ENCODE results near the gene ADCY7.

The ADCY7 gene

GRCh38 chr16:50291719-50292565 is 25.6 kb downstream of the ADCY7 start:
- Histone ChIP-seq H3K9me3 (ENCODE audit: control extremely low read depth in 1 of 5, control insufficient read depth in 4 of 5, insufficient read depth in 2 of 5, low read depth in 1 of 5, low read length in 4 of 5) (no peaks in the 10 kb centered on the region), H3K36me3 (ENCODE audit: control insufficient read depth in 4 of 4, insufficient read depth in 4 of 4, low read length in 3 of 4) (peaks cover 16 to 82% (median 67%) of the 10 kb centered on the region in 4 experiments), H3K4me3 (ENCODE audit: control insufficient read depth in 1 of 7, extremely low read depth in 1 of 7, insufficient read depth in 4 of 7, low read depth in 2 of 7, low read length in 6 of 7) (no peak overlapping the region), H3K27ac (ENCODE audit: insufficient read depth in 1 of 2, low read depth in 1 of 2, low read length in 2 of 2, poor library complexity in 1 of 2, severe bottlenecking in 2 of 2) (no peak overlapping the region), H3K4me1 (ENCODE audit: control extremely low read depth in 1 of 4, control insufficient read depth in 4 of 4, insufficient read depth in 4 of 4, low read length in 3 of 4) (peaks cover 0 to 15% (median 4%) of the 10 kb centered on the region in 4 experiments), H3K27me3 (replicated peaks in 2 of 5; ENCODE audit: control insufficient read depth in 4 of 5, insufficient read depth in 5 of 5, low read length in 4 of 5) (no peaks in the 10 kb centered on the region)
- no peak for DNase-seq
- CTCF ChIA-PET, result interaction anchor here (0.7 kb wide), 1 partner anchor 26 kb away, joined by 3 read pairs; the partner anchor contains the start of gene ADCY7
- WGBS (ENCODE audit: insufficient coverage), result 98% methylated on average over 25 of the region's 26 CpGs
- POLR2A ChIA-PET, result no interaction called here

GRCh38 chr16:50292566-50292948 is 26.2 kb downstream of the ADCY7 start:
- no peak overlapping the region for H3K4me3 ChIP-seq (ENCODE audit: control insufficient read depth in 1 of 7, extremely low read depth in 1 of 7, insufficient read depth in 4 of 7, low read depth in 2 of 7, low read length in 6 of 7)
- H3K4me1 ChIP-seq (ENCODE audit: control extremely low read depth in 1 of 4, control insufficient read depth in 4 of 4, insufficient read depth in 4 of 4, low read length in 3 of 4), result peaks cover 0 to 19% (median 7%) of the 10 kb centered on the region in 4 experiments
- CTCF ChIA-PET, result interaction anchor here (0.7 kb wide), 1 partner anchor 26 kb away, joined by 3 read pairs; the partner anchor contains the start of gene ADCY7
- DNase-seq, result no peak
- no peak overlapping the region for H3K27ac ChIP-seq (ENCODE audit: insufficient read depth in 1 of 2, low read depth in 1 of 2, low read length in 2 of 2, poor library complexity in 1 of 2, severe bottlenecking in 2 of 2)
- POLR2A ChIA-PET, result no interaction called here
- WGBS (ENCODE audit: insufficient coverage), result 97% methylated on average over 12 of the region's 12 CpGs
- H3K27me3 ChIP-seq (replicated peaks in 2 of 5; ENCODE audit: control insufficient read depth in 4 of 5, insufficient read depth in 5 of 5, low read length in 4 of 5), result no peaks in the 10 kb centered on the region
- peaks cover 16 to 88% (median 68%) of the 10 kb centered on the region in 4 experiments for H3K36me3 ChIP-seq (ENCODE audit: control insufficient read depth in 4 of 4, insufficient read depth in 4 of 4, low read length in 3 of 4)
- no peaks in the 10 kb centered on the region for H3K9me3 ChIP-seq (ENCODE audit: control extremely low read depth in 1 of 5, control insufficient read depth in 4 of 5, insufficient read depth in 2 of 5, low read depth in 1 of 5, low read length in 4 of 5)

GRCh38 chr16:50293041-50293783 is 26.9 kb downstream of the ADCY7 start:
- no peak for DNase-seq
- H3K9me3 ChIP-seq (ENCODE audit: control extremely low read depth in 1 of 5, control insufficient read depth in 4 of 5, insufficient read depth in 2 of 5, low read depth in 1 of 5, low read length in 4 of 5), result no peaks in the 10 kb centered on the region
- H3K27ac ChIP-seq (ENCODE audit: insufficient read depth in 1 of 2, low read depth in 1 of 2, low read length in 2 of 2, poor library complexity in 1 of 2, severe bottlenecking in 2 of 2), result no peak overlapping the region
- 95% methylated on average over 20 of the region's 20 CpGs for WGBS (ENCODE audit: insufficient coverage)
- ChIA-PET POLR2A (no interaction called here), CTCF (interaction anchor here (0.7 to 2.0 kb wide), 4 partner anchors 7 to 83 kb away, joined by 3 to 7 read pairs (median 3); partner anchors contain the start of gene ADCY7)
- H3K4me1 ChIP-seq (ENCODE audit: control extremely low read depth in 1 of 4, control insufficient read depth in 4 of 4, insufficient read depth in 4 of 4, low read length in 3 of 4), result peaks cover 0 to 17% (median 8%) of the 10 kb centered on the region in 4 experiments
- no peaks in the 10 kb centered on the region for H3K27me3 ChIP-seq (replicated peaks in 2 of 5; ENCODE audit: control insufficient read depth in 4 of 5, insufficient read depth in 5 of 5, low read length in 4 of 5)
- no peak overlapping the region for H3K4me3 ChIP-seq (ENCODE audit: control insufficient read depth in 1 of 7, extremely low read depth in 1 of 7, insufficient read depth in 4 of 7, low read depth in 2 of 7, low read length in 6 of 7)
- peaks cover 16 to 88% (median 63%) of the 10 kb centered on the region in 4 experiments for H3K36me3 ChIP-seq (ENCODE audit: control insufficient read depth in 4 of 4, insufficient read depth in 4 of 4, low read length in 3 of 4)

GRCh38 chr16:50293994-50294855 is 27.9 kb downstream of the ADCY7 start:
- H3K27me3 ChIP-seq (replicated peaks in 2 of 5; ENCODE audit: control insufficient read depth in 4 of 5, insufficient read depth in 5 of 5, low read length in 4 of 5), result no peaks in the 10 kb centered on the region
- ChIA-PET POLR2A (no interaction called here), CTCF (interaction anchor here (1.0 to 2.0 kb wide), 5 partner anchors 8 to 84 kb away, joined by 3 to 7 read pairs (median 3); no protein-coding TSS in a partner anchor)

GRCh38 chr16:50294955-50295354 is 28.6 kb downstream of the ADCY7 start:
- no peaks in the 10 kb centered on the region for H3K27me3 ChIP-seq (replicated peaks in 2 of 5; ENCODE audit: control insufficient read depth in 4 of 5, insufficient read depth in 5 of 5, low read length in 4 of 5)
- peaks cover 7 to 93% (median 63%) of the 10 kb centered on the region in 4 experiments for H3K36me3 ChIP-seq (ENCODE audit: control insufficient read depth in 4 of 4, insufficient read depth in 4 of 4, low read length in 3 of 4)
- POLR2A ChIA-PET, result no interaction called here
- peaks cover 0 to 16% (median 8%) of the 10 kb centered on the region in 4 experiments for H3K4me1 ChIP-seq (ENCODE audit: control extremely low read depth in 1 of 4, control insufficient read depth in 4 of 4, insufficient read depth in 4 of 4, low read length in 3 of 4)
- no peaks in the 10 kb centered on the region for H3K9me3 ChIP-seq (ENCODE audit: control extremely low read depth in 1 of 5, control insufficient read depth in 4 of 5, insufficient read depth in 2 of 5, low read depth in 1 of 5, low read length in 4 of 5)
- no peak overlapping the region for H3K27ac ChIP-seq (ENCODE audit: insufficient read depth in 1 of 2, low read depth in 1 of 2, low read length in 2 of 2, poor library complexity in 1 of 2, severe bottlenecking in 2 of 2)
- DNase-seq, result no peak
- no peak overlapping the region for H3K4me3 ChIP-seq (ENCODE audit: control insufficient read depth in 1 of 7, extremely low read depth in 1 of 7, insufficient read depth in 4 of 7, low read depth in 2 of 7, low read length in 6 of 7)
- 100% methylated on average over 1 of the region's 4 CpGs for WGBS (ENCODE audit: insufficient coverage)
- CTCF ChIA-PET, result interaction anchor here (0.8 to 2.0 kb wide), 6 partner anchors 9 to 85 kb away, joined by 3 to 7 read pairs (median 3); partner anchors contain the start of gene ADCY7

More at GRCh38 chr16:50293994-50294855, 27.9 kb downstream of the ADCY7 start:
- DNase-seq, result no peak
- peaks cover 12 to 91% (median 63%) of the 10 kb centered on the region in 4 experiments for H3K36me3 ChIP-seq (ENCODE audit: control insufficient read depth in 4 of 4, insufficient read depth in 4 of 4, low read length in 3 of 4)
- H3K27ac ChIP-seq (ENCODE audit: insufficient read depth in 1 of 2, low read depth in 1 of 2, low read length in 2 of 2, poor library complexity in 1 of 2, severe bottlenecking in 2 of 2), result no peak overlapping the region
- no peaks in the 10 kb centered on the region for H3K9me3 ChIP-seq (ENCODE audit: control extremely low read depth in 1 of 5, control insufficient read depth in 4 of 5, insufficient read depth in 2 of 5, low read depth in 1 of 5, low read length in 4 of 5)
- over 99% methylated on average over 20 of the region's 20 CpGs for WGBS (ENCODE audit: insufficient coverage)
- no peak overlapping the region for H3K4me3 ChIP-seq (ENCODE audit: control insufficient read depth in 1 of 7, extremely low read depth in 1 of 7, insufficient read depth in 4 of 7, low read depth in 2 of 7, low read length in 6 of 7)
- peaks cover 0 to 16% (median 8%) of the 10 kb centered on the region in 4 experiments for H3K4me1 ChIP-seq (ENCODE audit: control extremely low read depth in 1 of 4, control insufficient read depth in 4 of 4, insufficient read depth in 4 of 4, low read length in 3 of 4)

GRCh38 chr16:50295541-50296132 is 29.3 kb downstream of the ADCY7 start:
- Histone ChIP-seq H3K9me3 (ENCODE audit: control extremely low read depth in 1 of 5, control insufficient read depth in 4 of 5, insufficient read depth in 2 of 5, low read depth in 1 of 5, low read length in 4 of 5) (no peaks in the 10 kb centered on the region), H3K4me3 (ENCODE audit: control insufficient read depth in 1 of 7, extremely low read depth in 1 of 7, insufficient read depth in 4 of 7, low read depth in 2 of 7, low read length in 6 of 7) (no peak overlapping the region), H3K27me3 (replicated peaks in 2 of 5; ENCODE audit: control insufficient read depth in 4 of 5, insufficient read depth in 5 of 5, low read length in 4 of 5) (no peaks in the 10 kb centered on the region), H3K4me1 (ENCODE audit: control extremely low read depth in 1 of 4, control insufficient read depth in 4 of 4, insufficient read depth in 4 of 4, low read length in 3 of 4) (peaks cover 0 to 16% (median 8%) of the 10 kb centered on the region in 4 experiments), H3K36me3 (ENCODE audit: control insufficient read depth in 4 of 4, insufficient read depth in 4 of 4, low read length in 3 of 4) (peaks cover 4 to 92% (median 58%) of the 10 kb centered on the region in 4 experiments), H3K27ac (ENCODE audit: insufficient read depth in 1 of 2, low read depth in 1 of 2, low read length in 2 of 2, poor library complexity in 1 of 2, severe bottlenecking in 2 of 2) (no peak overlapping the region)
- no peak for DNase-seq
- 99% methylated on average over 7 of the region's 7 CpGs for WGBS (ENCODE audit: insufficient coverage)
- ChIA-PET POLR2A (no interaction called here), CTCF (interaction anchor here (0.8 to 3.1 kb wide), 7 partner anchors 8 to 30 kb away, joined by 3 to 20 read pairs (median 7); partner anchors contain the start of gene ADCY7)

Data from common myeloid progenitor, CD34-positive (primary cell).